ENCODE results near the gene SYT8. TPM values are rescaled to one million over a fixed set of nuclear protein-coding genes. Genes with fewer than 3 reads are reported as not detected.
"Not testable (repeated sequence)": the region's sequence is repeated elsewhere in the genome, so short reads cannot be mapped to it uniquely, and the experiment has no call there.

The SYT8 gene
- total RNA-seq, 5 donors from 2014 or later (not counting 1 experiment from before 2014, with no cell fraction given), result not detected

- ATAC-seq (replicated peaks in 1 of 4) (peak in 1 of 4 experiments; percentile 1), DNase-seq (no peak)
- peaks cover 29 to 96% of the 10 kb centered on the region in 2 experiments for H3K4me1 ChIP-seq (ENCODE audit: control insufficient read depth in 1 of 2, extremely low read depth in 1 of 2, insufficient read depth in 2 of 2, low read length in 2 of 2)
- Mint-ChIP-seq H3K36me3 (peaks cover 2% of the 10 kb centered on the region), H3K9me3 (no peaks in the 10 kb centered on the region), H3K27me3 (no peaks in the 10 kb centered on the region), H3K4me3 (peak overlapping the region; percentile 75 to 79 (median 75)), H3K27ac (peak overlapping the region; percentile 93 to 94), H3K4me1 (peaks cover 41 to 70% (median 69%) of the 10 kb centered on the region in 3 donors)
- H3K27ac ChIP-seq (ENCODE audit: low read length), result peak overlapping the region; percentile 53
- peak overlapping the region; percentile 20 to 52 for H3K4me3 ChIP-seq (ENCODE audit: control insufficient read depth in 1 of 2, extremely low read depth in 1 of 2, low read length in 1 of 2)
- no peaks in the 10 kb centered on the region for H3K27me3 ChIP-seq (replicated peaks in 1 of 2; ENCODE audit: control insufficient read depth in 2 of 2, extremely low read depth in 1 of 2, insufficient read depth in 2 of 2, low read length in 1 of 2)
- ChIA-PET CTCF (interaction anchor here in 1 of 2 donors (0.5 kb wide), 1 partner anchor 35 kb away, joined by 4 read pairs; no protein-coding TSS in a partner anchor), POLR2A (no interaction called here)
- 81% methylated on average over 11 of the region's 12 CpGs for WGBS (ENCODE audit: insufficient coverage)
- peaks cover 11 to 17% of the 10 kb centered on the region in 2 donors for H3K36me3 ChIP-seq (ENCODE audit: control insufficient read depth in 2 of 2, extremely low read depth in 1 of 2, insufficient read depth in 1 of 2, low read length in 1 of 2)
- H3K9me3 ChIP-seq, result no peaks in the 10 kb centered on the region
Observed at GRCh38 chr11:1870326-1870696, 35.5 kb downstream of the SYT8 start.

GRCh38 chr11:1870721-1871466 lies 36.1 kb downstream of the SYT8 start:
- DNase-seq (peak in 30 of 35 experiments; percentile 28 to 77 (median 48)), ATAC-seq (replicated peaks in 1 of 4) (peak; percentile 76 to 87 (median 84))
- H3K9me3 ChIP-seq, result no peaks in the 10 kb centered on the region
- H3K4me1 ChIP-seq (ENCODE audit: control insufficient read depth in 1 of 2, extremely low read depth in 1 of 2, insufficient read depth in 2 of 2, low read length in 2 of 2), result peaks cover 29 to 95% of the 10 kb centered on the region in 2 experiments
- Mint-ChIP-seq H3K4me1 (peaks cover 43 to 67% (median 66%) of the 10 kb centered on the region in 3 donors), H3K4me3 (peak overlapping the region; percentile 75 to 79 (median 75)), H3K27ac (peak overlapping the region; percentile 93 to 94), H3K9me3 (no peaks in the 10 kb centered on the region), H3K27me3 (no peaks in the 10 kb centered on the region), H3K36me3 (peaks cover 2% of the 10 kb centered on the region)
- 33% methylated on average over 49 of the region's 50 CpGs for WGBS (ENCODE audit: insufficient coverage)
- H3K4me3 ChIP-seq (ENCODE audit: control insufficient read depth in 1 of 2, extremely low read depth in 1 of 2, low read length in 1 of 2), result peak overlapping the region; percentile 20 to 52
- peak overlapping the region; percentile 53 for H3K27ac ChIP-seq (ENCODE audit: low read length)
- ChIA-PET CTCF (interaction anchor here in 1 of 2 donors (0.5 kb wide), 1 partner anchor 35 kb away, joined by 4 read pairs; no protein-coding TSS in a partner anchor), POLR2A (interaction anchor here in 1 of 2 donors (0.6 kb wide), 1 partner anchor 11 kb away, joined by 10 read pairs; no protein-coding TSS in a partner anchor)
- H3K36me3 ChIP-seq (ENCODE audit: control insufficient read depth in 2 of 2, extremely low read depth in 1 of 2, insufficient read depth in 1 of 2, low read length in 1 of 2), result peaks cover 7 to 14% of the 10 kb centered on the region in 2 donors
- H3K27me3 ChIP-seq (replicated peaks in 1 of 2; ENCODE audit: control insufficient read depth in 2 of 2, extremely low read depth in 1 of 2, insufficient read depth in 2 of 2, low read length in 1 of 2), result no peaks in the 10 kb centered on the region

GRCh38 chr11:1871531-1871930 lies 36.7 kb downstream of the SYT8 start:
- DNase-seq, result peak in 1 of 35 experiments; percentile 0
- 94% methylated on average over 12 of the region's 15 CpGs for WGBS (ENCODE audit: insufficient coverage)
- H3K9me3 ChIP-seq, result no peaks in the 10 kb centered on the region
- POLR2A ChIA-PET, result no interaction called here
- peaks cover 5 to 13% of the 10 kb centered on the region in 2 donors for H3K36me3 ChIP-seq (ENCODE audit: control insufficient read depth in 2 of 2, extremely low read depth in 1 of 2, insufficient read depth in 1 of 2, low read length in 1 of 2)
- H3K4me3 ChIP-seq (ENCODE audit: control insufficient read depth in 1 of 2, extremely low read depth in 1 of 2, low read length in 1 of 2), result no peak overlapping the region
- H3K27ac ChIP-seq (ENCODE audit: low read length), result peak overlapping the region; percentile 53
- H3K27me3 ChIP-seq (replicated peaks in 1 of 2; ENCODE audit: control insufficient read depth in 2 of 2, extremely low read depth in 1 of 2, insufficient read depth in 2 of 2, low read length in 1 of 2), result no peaks in the 10 kb centered on the region
- Mint-ChIP-seq H3K27me3 (no peaks in the 10 kb centered on the region), H3K27ac (peak overlapping the region in 1 of 2 donors; percentile 73), H3K36me3 (peaks cover 2% of the 10 kb centered on the region), H3K4me3 (peak overlapping the region in 2 of 3 donors; percentile 24 to 79), H3K4me1 (peaks cover 43 to 65% (median 64%) of the 10 kb centered on the region in 3 donors), H3K9me3 (no peaks in the 10 kb centered on the region)
- H3K4me1 ChIP-seq (ENCODE audit: control insufficient read depth in 1 of 2, extremely low read depth in 1 of 2, insufficient read depth in 2 of 2, low read length in 2 of 2), result peaks cover 29 to 95% of the 10 kb centered on the region in 2 experiments
- no peak for ATAC-seq (replicated peaks in 1 of 4)
- CTCF ChIA-PET, result no interaction called here

GRCh38 chr11:1872267-1872985 lies 37.6 kb downstream of the SYT8 start:
- ATAC-seq (replicated peaks in 1 of 4), result no peak
- POLR2A ChIA-PET, result no interaction called here
- Mint-ChIP-seq H3K4me1 (peaks cover 43 to 59% (median 59%) of the 10 kb centered on the region in 3 donors), H3K9me3 (no peaks in the 10 kb centered on the region), H3K27me3 (no peaks in the 10 kb centered on the region), H3K27ac (peak overlapping the region; percentile 52 to 73), H3K36me3 (peaks cover 2% of the 10 kb centered on the region), H3K4me3 (peak overlapping the region in 1 of 3 donors; percentile 79)
- peaks cover 0 to 13% of the 10 kb centered on the region in 2 donors for H3K36me3 ChIP-seq (ENCODE audit: control insufficient read depth in 2 of 2, extremely low read depth in 1 of 2, insufficient read depth in 1 of 2, low read length in 1 of 2)
- H3K27me3 ChIP-seq (replicated peaks in 1 of 2; ENCODE audit: control insufficient read depth in 2 of 2, extremely low read depth in 1 of 2, insufficient read depth in 2 of 2, low read length in 1 of 2), result no peaks in the 10 kb centered on the region
- 90% methylated on average over 19 of the region's 25 CpGs for WGBS (ENCODE audit: insufficient coverage)
- H3K9me3 ChIP-seq, result no peaks in the 10 kb centered on the region
- H3K27ac ChIP-seq (ENCODE audit: low read length), result no peak overlapping the region
- CTCF ChIA-PET, result no interaction called here
- H3K4me1 ChIP-seq (ENCODE audit: control insufficient read depth in 1 of 2, extremely low read depth in 1 of 2, insufficient read depth in 2 of 2, low read length in 2 of 2), result peaks cover 23 to 90% of the 10 kb centered on the region in 2 experiments
- no peak for DNase-seq
- H3K4me3 ChIP-seq (ENCODE audit: control insufficient read depth in 1 of 2, extremely low read depth in 1 of 2, low read length in 1 of 2), result no peak overlapping the region

GRCh38 chr11:1873048-1873812 lies 38.4 kb downstream of the SYT8 start:
- H3K27ac ChIP-seq (ENCODE audit: low read length), result no peak overlapping the region
- ChIA-PET POLR2A (no interaction called here), CTCF (no interaction called here)
- ATAC-seq (replicated peaks in 1 of 4) (no peak), DNase-seq (no peak)
- peaks cover 0 to 13% of the 10 kb centered on the region in 2 donors for H3K36me3 ChIP-seq (ENCODE audit: control insufficient read depth in 2 of 2, extremely low read depth in 1 of 2, insufficient read depth in 1 of 2, low read length in 1 of 2)
- H3K4me3 ChIP-seq (ENCODE audit: control insufficient read depth in 1 of 2, extremely low read depth in 1 of 2, low read length in 1 of 2), result no peak overlapping the region
- 86% methylated on average over 2 of the region's 11 CpGs for WGBS (ENCODE audit: insufficient coverage)
- Mint-ChIP-seq H3K36me3 (peaks cover 2% of the 10 kb centered on the region), H3K4me1 (peaks cover 39 to 58% (median 58%) of the 10 kb centered on the region in 3 donors), H3K27ac (no peak overlapping the region), H3K4me3 (no peak overlapping the region), H3K27me3 (no peaks in the 10 kb centered on the region), H3K9me3 (no peaks in the 10 kb centered on the region)
- no peaks in the 10 kb centered on the region for H3K9me3 ChIP-seq
- no peaks in the 10 kb centered on the region for H3K27me3 ChIP-seq (replicated peaks in 1 of 2; ENCODE audit: control insufficient read depth in 2 of 2, extremely low read depth in 1 of 2, insufficient read depth in 2 of 2, low read length in 1 of 2)
- H3K4me1 ChIP-seq (ENCODE audit: control insufficient read depth in 1 of 2, extremely low read depth in 1 of 2, insufficient read depth in 2 of 2, low read length in 2 of 2), result peaks cover 17 to 89% of the 10 kb centered on the region in 2 experiments

- H3K4me3 Mint-ChIP-seq; H3K9me3 ChIP-seq; DNase-seq; POLR2A ChIA-PET; H3K27me3 ChIP-seq (replicated peaks in 1 of 2; ENCODE audit: control insufficient read depth in 2 of 2, extremely low read depth in 1 of 2, insufficient read depth in 2 of 2, low read length in 1 of 2); ATAC-seq (replicated peaks in 1 of 4); H3K27ac Mint-ChIP-seq; H3K27ac ChIP-seq (ENCODE audit: low read length); CTCF ChIA-PET; H3K27me3 Mint-ChIP-seq; H3K36me3 ChIP-seq (ENCODE audit: control insufficient read depth in 2 of 2, extremely low read depth in 1 of 2, insufficient read depth in 1 of 2, low read length in 1 of 2); H3K9me3 Mint-ChIP-seq; H3K36me3 Mint-ChIP-seq; H3K4me3 ChIP-seq (ENCODE audit: control insufficient read depth in 1 of 2, extremely low read depth in 1 of 2, low read length in 1 of 2): not testable (repeated sequence)
- peaks cover 13 to 88% of the 10 kb centered on the region in 2 experiments for H3K4me1 ChIP-seq (ENCODE audit: control insufficient read depth in 1 of 2, extremely low read depth in 1 of 2, insufficient read depth in 2 of 2, low read length in 2 of 2)
- peaks cover 37 to 58% (median 57%) of the 10 kb centered on the region in 3 donors for H3K4me1 Mint-ChIP-seq
- 88% methylated on average over 11 of the region's 17 CpGs for WGBS (ENCODE audit: insufficient coverage)
Observed at GRCh38 chr11:1873813-1874150, 39.0 kb downstream of the SYT8 start.

Measured in T-cell (primary cell).